ENCODE measurements around the gene ASPDH. TPM values are rescaled to one million over a fixed set of nuclear protein-coding genes. Genes with fewer than 3 reads are reported as not detected.
"Not testable (repeated sequence)": the region's sequence is repeated elsewhere in the genome, so short reads cannot be mapped to it uniquely, and the experiment has no call there.

The ASPDH gene
- polyA plus RNA-seq, 2 donors: not detected

DNA sequence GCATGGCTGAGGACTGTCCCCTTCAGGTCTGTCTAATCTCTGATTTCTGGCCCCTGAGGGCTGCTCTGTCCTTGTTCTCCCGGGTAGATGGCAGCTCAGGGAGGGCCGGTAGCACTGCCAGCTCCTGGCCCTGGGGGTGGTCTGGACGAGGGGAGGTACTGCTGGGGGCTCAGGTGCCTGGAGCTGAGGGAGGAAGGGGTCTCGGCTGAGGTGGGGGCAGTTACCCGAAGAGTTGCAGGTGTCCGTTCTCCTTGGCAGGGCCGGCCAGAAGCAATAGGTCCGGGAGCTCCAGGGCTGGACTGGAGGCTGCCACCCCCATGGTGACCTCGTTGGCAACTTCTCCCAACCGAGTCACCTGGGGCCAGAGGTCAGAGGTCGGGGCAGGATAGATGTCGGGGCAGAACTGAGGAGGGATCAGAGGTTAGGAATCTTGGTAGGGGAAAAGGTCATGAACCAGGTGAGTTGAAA is 38.6 kb downstream of the ASPDH start:
- peaks cover 0 to 3% of the 10 kb centered on the region in 2 donors for H3K9me3 ChIP-seq (ENCODE audit: control insufficient read depth in 2 of 2, insufficient read depth in 1 of 2, low read depth in 1 of 2, low read length in 1 of 2)
- H3K27ac ChIP-seq (ENCODE audit: low read depth in 2 of 2, low read length in 1 of 2): no peak overlapping the region
- no peaks in the 10 kb centered on the region for H3K27me3 ChIP-seq (ENCODE audit: control insufficient read depth in 1 of 2, insufficient read depth in 2 of 2, low read length in 2 of 2)
- WGBS, 2 donors: 80 to 82% methylated on average over 12 of the region's 12 CpGs
- peaks cover 0 to 13% of the 10 kb centered on the region in 2 donors for H3K36me3 ChIP-seq (ENCODE audit: control insufficient read depth in 2 of 2, insufficient read depth in 2 of 2, low read length in 1 of 2)
- no peak overlapping the region for H3K4me3 ChIP-seq (ENCODE audit: low read depth in 1 of 2, low read length in 2 of 2)
- H3K4me1 ChIP-seq (ENCODE audit: control insufficient read depth in 2 of 2, insufficient read depth in 2 of 2, low read length in 1 of 2): peaks cover 3 to 11% of the 10 kb centered on the region in 2 donors

DNA sequence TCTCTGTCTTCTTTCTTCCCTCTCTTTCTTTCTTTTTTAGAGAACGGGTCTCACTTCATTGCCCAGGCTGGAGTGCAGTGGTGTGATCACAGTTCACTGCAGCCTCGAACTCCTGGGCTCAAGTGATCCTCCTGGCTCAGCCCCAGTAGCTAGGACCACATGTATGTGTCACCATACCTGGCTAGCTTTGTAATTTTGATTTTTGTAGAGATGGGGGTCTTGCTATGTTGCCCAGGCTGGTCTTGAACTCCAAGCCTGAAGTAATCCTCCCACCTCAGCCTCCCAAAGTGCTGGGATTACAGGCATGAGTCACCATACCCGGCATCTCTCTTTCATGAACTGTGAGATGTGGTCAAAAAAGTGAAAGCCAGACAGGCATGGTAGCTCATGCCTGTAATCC is 40.4 kb downstream of the ASPDH start:
- H3K9me3 ChIP-seq (ENCODE audit: control insufficient read depth in 2 of 2, insufficient read depth in 1 of 2, low read depth in 1 of 2, low read length in 1 of 2); H3K36me3 ChIP-seq (ENCODE audit: control insufficient read depth in 2 of 2, insufficient read depth in 2 of 2, low read length in 1 of 2); H3K27ac ChIP-seq (ENCODE audit: low read depth in 2 of 2, low read length in 1 of 2); H3K4me3 ChIP-seq (ENCODE audit: low read depth in 1 of 2, low read length in 2 of 2); H3K27me3 ChIP-seq (ENCODE audit: control insufficient read depth in 1 of 2, insufficient read depth in 2 of 2, low read length in 2 of 2): not testable (repeated sequence)
- 53 to 54% methylated on average over 3 of the region's 3 CpGs for WGBS, 2 donors
- H3K4me1 ChIP-seq (ENCODE audit: control insufficient read depth in 2 of 2, insufficient read depth in 2 of 2, low read length in 1 of 2): peaks cover 3 to 11% of the 10 kb centered on the region in 2 donors

DNA sequence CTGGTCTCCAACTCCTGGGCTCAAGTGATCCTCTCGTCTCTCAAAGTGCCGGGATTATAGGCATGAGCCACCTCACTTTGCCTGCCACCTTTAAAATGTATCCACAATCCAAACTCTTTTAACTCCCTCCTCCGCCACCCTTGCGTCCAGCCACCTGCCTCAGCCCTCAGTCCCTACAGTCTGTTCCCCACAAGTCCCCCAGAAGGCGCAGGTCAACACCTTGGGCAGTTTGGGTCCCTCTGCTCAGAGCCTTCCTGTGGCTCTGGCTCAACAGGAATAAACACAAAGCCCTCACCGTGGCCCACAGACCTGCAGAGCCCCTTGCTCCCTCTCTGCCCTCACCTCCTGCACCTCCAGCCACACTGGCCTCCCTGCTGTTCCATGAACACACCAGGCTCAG is 44.9 kb downstream of the ASPDH start:
- Histone ChIP-seq H3K27ac (ENCODE audit: low read depth in 2 of 2, low read length in 1 of 2) (no peak overlapping the region), H3K27me3 (ENCODE audit: control insufficient read depth in 1 of 2, insufficient read depth in 2 of 2, low read length in 2 of 2) (no peaks in the 10 kb centered on the region), H3K4me1 (ENCODE audit: control insufficient read depth in 2 of 2, insufficient read depth in 2 of 2, low read length in 1 of 2) (peaks cover 0 to 2% of the 10 kb centered on the region in 2 donors), H3K9me3 (ENCODE audit: control insufficient read depth in 2 of 2, insufficient read depth in 1 of 2, low read depth in 1 of 2, low read length in 1 of 2) (no peaks in the 10 kb centered on the region), H3K36me3 (ENCODE audit: control insufficient read depth in 2 of 2, insufficient read depth in 2 of 2, low read length in 1 of 2) (no peaks in the 10 kb centered on the region), H3K4me3 (ENCODE audit: low read depth in 1 of 2, low read length in 2 of 2) (no peak overlapping the region)
- 86 to 91% methylated on average over 6 of the region's 6 CpGs for WGBS, 2 donors

DNA sequence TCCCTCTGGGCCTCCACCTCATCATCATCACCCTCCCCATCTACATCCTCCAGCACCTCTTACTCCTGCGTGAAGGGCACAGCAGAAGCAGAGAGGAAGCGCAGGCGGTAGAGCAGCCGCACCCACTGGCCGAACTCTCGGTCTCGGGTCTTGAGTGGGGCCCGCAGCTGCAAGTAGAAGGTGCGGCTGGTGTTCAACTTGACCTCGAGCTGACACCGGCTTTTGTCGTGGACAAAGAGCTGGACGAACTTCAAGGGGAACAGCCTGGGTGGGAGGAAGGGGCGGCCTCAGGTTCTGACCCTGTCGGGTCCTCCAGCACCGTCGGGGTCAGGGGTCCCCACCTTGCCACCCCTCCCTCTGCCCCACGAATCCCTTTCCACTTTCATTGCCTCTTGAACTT is 46.1 kb downstream of the ASPDH start:
- 74 to 80% methylated on average over 18 of the region's 18 CpGs for WGBS, 2 donors
- H3K36me3 ChIP-seq (ENCODE audit: control insufficient read depth in 2 of 2, insufficient read depth in 2 of 2, low read length in 1 of 2): no peaks in the 10 kb centered on the region
- no peaks in the 10 kb centered on the region for H3K9me3 ChIP-seq (ENCODE audit: control insufficient read depth in 2 of 2, insufficient read depth in 1 of 2, low read depth in 1 of 2, low read length in 1 of 2)
- peaks cover 0 to 2% of the 10 kb centered on the region in 2 donors for H3K4me1 ChIP-seq (ENCODE audit: control insufficient read depth in 2 of 2, insufficient read depth in 2 of 2, low read length in 1 of 2)
- no peaks in the 10 kb centered on the region for H3K27me3 ChIP-seq (ENCODE audit: control insufficient read depth in 1 of 2, insufficient read depth in 2 of 2, low read length in 2 of 2)
- no peak overlapping the region for H3K27ac ChIP-seq (ENCODE audit: low read depth in 2 of 2, low read length in 1 of 2)
- H3K4me3 ChIP-seq (ENCODE audit: low read depth in 1 of 2, low read length in 2 of 2): no peak overlapping the region

DNA sequence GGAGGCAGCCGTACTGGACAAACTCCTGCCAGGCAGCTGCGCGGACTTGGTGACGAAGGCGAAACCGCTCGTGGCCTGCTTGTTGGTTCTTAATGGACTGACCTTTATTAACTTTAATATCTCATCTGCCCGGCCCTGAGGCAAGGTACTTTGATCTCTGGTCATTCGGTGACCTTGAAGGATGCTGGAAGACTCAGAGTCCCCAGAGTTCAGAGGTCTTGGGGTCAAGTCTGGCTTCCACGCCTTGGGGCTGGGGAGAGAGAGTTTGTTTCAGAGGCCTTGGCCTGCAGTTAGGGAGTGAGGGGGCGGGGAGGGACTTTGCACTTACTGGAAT is 47.0 kb downstream of the ASPDH start:
- 63 to 64% methylated on average over 11 of the region's 11 CpGs for WGBS, 2 donors
- Histone ChIP-seq H3K27ac (ENCODE audit: low read depth in 2 of 2, low read length in 1 of 2) (no peak overlapping the region), H3K9me3 (ENCODE audit: control insufficient read depth in 2 of 2, insufficient read depth in 1 of 2, low read depth in 1 of 2, low read length in 1 of 2) (no peaks in the 10 kb centered on the region), H3K4me3 (ENCODE audit: low read depth in 1 of 2, low read length in 2 of 2) (no peak overlapping the region), H3K4me1 (ENCODE audit: control insufficient read depth in 2 of 2, insufficient read depth in 2 of 2, low read length in 1 of 2) (peaks cover 0 to 2% of the 10 kb centered on the region in 2 donors), H3K36me3 (ENCODE audit: control insufficient read depth in 2 of 2, insufficient read depth in 2 of 2, low read length in 1 of 2) (no peaks in the 10 kb centered on the region), H3K27me3 (ENCODE audit: control insufficient read depth in 1 of 2, insufficient read depth in 2 of 2, low read length in 2 of 2) (no peaks in the 10 kb centered on the region)

DNA sequence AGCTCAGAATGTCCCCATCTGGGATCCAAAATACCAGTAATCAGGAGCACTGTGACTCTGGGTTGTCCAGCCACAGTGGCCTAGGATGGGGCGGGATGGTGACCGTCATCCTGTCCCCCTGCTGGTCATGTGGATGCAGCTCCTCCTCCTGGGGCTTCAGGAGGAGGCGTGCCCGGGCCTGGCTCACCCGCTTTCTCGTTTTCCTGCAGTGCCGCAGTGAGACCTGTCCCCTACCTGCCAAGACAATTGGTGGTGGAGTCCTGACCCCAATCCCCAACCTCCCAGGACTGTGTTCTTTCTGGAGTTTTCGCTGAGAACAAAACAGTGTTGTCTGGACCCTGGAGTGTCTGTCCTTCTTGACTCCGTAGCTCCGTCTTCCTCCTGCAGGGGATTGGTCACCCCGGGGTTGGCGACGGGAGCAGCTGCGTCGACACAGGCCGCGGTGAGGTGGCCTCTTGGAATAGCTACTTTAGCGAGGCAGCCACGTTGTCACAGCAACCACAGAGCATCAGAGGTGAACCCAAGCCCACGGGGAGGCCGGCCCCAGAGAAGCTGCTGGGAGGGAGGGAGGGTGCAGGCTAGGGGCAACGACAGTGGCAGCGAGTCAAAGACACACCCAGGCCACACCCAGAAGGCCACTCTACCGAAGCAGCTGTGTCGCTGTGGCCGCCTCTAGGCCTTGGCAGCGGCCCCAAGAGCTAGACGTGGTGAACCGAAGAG is 47.6 kb downstream of the ASPDH start:
- Histone ChIP-seq H3K9me3 (ENCODE audit: control insufficient read depth in 2 of 2, insufficient read depth in 1 of 2, low read depth in 1 of 2, low read length in 1 of 2) (no peaks in the 10 kb centered on the region), H3K4me3 (ENCODE audit: low read depth in 1 of 2, low read length in 2 of 2) (no peak overlapping the region), H3K4me1 (ENCODE audit: control insufficient read depth in 2 of 2, insufficient read depth in 2 of 2, low read length in 1 of 2) (peaks cover 0 to 2% of the 10 kb centered on the region in 2 donors), H3K27me3 (ENCODE audit: control insufficient read depth in 1 of 2, insufficient read depth in 2 of 2, low read length in 2 of 2) (no peaks in the 10 kb centered on the region), H3K36me3 (ENCODE audit: control insufficient read depth in 2 of 2, insufficient read depth in 2 of 2, low read length in 1 of 2) (no peaks in the 10 kb centered on the region), H3K27ac (ENCODE audit: low read depth in 2 of 2, low read length in 1 of 2) (no peak overlapping the region)
- 42 to 44% methylated on average over 29 of the region's 29 CpGs for WGBS, 2 donors

DNA sequence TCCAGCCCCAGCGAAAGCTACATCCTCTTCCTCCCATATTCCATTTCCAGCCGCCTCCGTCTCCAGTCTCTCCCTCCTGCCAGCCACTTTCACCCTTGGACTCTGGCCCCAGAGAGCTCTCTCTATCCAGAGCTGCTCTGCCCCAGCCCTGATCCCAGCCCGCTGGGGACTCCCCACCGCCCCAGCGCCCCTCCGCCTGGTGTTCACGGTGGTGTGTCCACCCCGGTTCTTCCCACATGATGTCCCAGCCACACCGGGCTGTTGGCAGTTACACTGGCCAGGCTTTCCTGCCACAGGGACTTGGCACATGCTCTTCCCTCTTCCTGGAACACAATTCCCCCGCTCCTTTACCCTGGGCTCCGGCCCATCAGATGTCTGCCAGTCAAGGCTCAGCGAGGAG is 48.7 kb downstream of the ASPDH start:
- H3K4me1 ChIP-seq (ENCODE audit: control insufficient read depth in 2 of 2, insufficient read depth in 2 of 2, low read length in 1 of 2): peaks cover 0 to 2% of the 10 kb centered on the region in 2 donors
- H3K27ac ChIP-seq (ENCODE audit: low read depth in 2 of 2, low read length in 1 of 2): no peak overlapping the region
- 84 to 88% methylated on average over 13 of the region's 13 CpGs for WGBS, 2 donors
- H3K9me3 ChIP-seq (ENCODE audit: control insufficient read depth in 2 of 2, insufficient read depth in 1 of 2, low read depth in 1 of 2, low read length in 1 of 2): no peaks in the 10 kb centered on the region
- no peak overlapping the region for H3K4me3 ChIP-seq (ENCODE audit: low read depth in 1 of 2, low read length in 2 of 2)
- H3K36me3 ChIP-seq (ENCODE audit: control insufficient read depth in 2 of 2, insufficient read depth in 2 of 2, low read length in 1 of 2): no peaks in the 10 kb centered on the region
- no peaks in the 10 kb centered on the region for H3K27me3 ChIP-seq (ENCODE audit: control insufficient read depth in 1 of 2, insufficient read depth in 2 of 2, low read length in 2 of 2)

DNA sequence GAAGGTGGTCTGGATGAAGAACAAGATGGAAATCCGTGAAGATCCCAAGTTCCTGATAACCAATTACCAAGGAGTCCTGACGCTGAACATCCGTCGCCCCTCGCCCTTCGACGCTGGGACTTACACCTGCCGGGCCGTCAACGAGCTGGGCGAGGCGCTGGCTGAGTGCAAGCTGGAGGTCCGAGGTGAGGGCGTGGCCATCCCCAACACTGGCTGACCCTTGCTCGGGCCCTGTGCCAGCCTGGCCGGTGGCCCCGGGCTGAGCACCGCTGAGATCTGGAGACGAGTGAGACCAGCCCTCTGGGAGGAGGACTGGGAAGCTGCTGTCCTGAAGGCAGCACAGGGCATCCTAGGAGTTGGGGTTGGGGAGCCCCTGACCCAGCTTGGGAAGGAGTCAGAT is 49.4 kb downstream of the ASPDH start:
- Histone ChIP-seq H3K27me3 (ENCODE audit: control insufficient read depth in 1 of 2, insufficient read depth in 2 of 2, low read length in 2 of 2) (no peaks in the 10 kb centered on the region), H3K27ac (ENCODE audit: low read depth in 2 of 2, low read length in 1 of 2) (no peak overlapping the region), H3K4me3 (ENCODE audit: low read depth in 1 of 2, low read length in 2 of 2) (no peak overlapping the region), H3K36me3 (ENCODE audit: control insufficient read depth in 2 of 2, insufficient read depth in 2 of 2, low read length in 1 of 2) (no peaks in the 10 kb centered on the region), H3K9me3 (ENCODE audit: control insufficient read depth in 2 of 2, insufficient read depth in 1 of 2, low read depth in 1 of 2, low read length in 1 of 2) (no peaks in the 10 kb centered on the region), H3K4me1 (ENCODE audit: control insufficient read depth in 2 of 2, insufficient read depth in 2 of 2, low read length in 1 of 2) (peaks cover 0 to 2% of the 10 kb centered on the region in 2 donors)
- 66 to 75% methylated on average over 19 of the region's 19 CpGs for WGBS, 2 donors

DNA sequence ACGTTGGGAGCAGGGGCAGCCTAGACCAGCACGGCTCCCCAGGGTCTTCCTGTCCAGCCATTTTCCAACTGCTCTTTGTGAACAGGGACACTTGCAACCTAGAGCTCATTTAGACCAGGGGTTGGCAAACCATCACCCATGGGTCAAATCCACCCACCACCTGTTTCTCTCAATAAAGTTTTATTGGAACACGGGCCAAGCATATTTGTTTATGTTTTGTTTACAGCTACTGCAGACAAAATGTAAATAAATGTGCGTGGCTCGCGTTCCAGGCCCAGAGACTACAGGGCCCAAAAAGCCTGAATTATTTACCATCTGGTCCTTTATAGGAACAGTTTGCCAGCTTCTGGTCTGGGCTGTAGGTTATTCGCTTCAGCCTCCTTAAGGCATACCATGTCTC is 50.7 kb downstream of the ASPDH start:
- Histone ChIP-seq H3K9me3 (ENCODE audit: control insufficient read depth in 2 of 2, insufficient read depth in 1 of 2, low read depth in 1 of 2, low read length in 1 of 2) (no peaks in the 10 kb centered on the region), H3K27me3 (ENCODE audit: control insufficient read depth in 1 of 2, insufficient read depth in 2 of 2, low read length in 2 of 2) (no peaks in the 10 kb centered on the region), H3K27ac (ENCODE audit: low read depth in 2 of 2, low read length in 1 of 2) (no peak overlapping the region), H3K4me1 (ENCODE audit: control insufficient read depth in 2 of 2, insufficient read depth in 2 of 2, low read length in 1 of 2) (peaks cover 0 to 2% of the 10 kb centered on the region in 2 donors), H3K4me3 (ENCODE audit: low read depth in 1 of 2, low read length in 2 of 2) (no peak overlapping the region), H3K36me3 (ENCODE audit: control insufficient read depth in 2 of 2, insufficient read depth in 2 of 2, low read length in 1 of 2) (no peaks in the 10 kb centered on the region)
- 73 to 74% methylated on average over 7 of the region's 7 CpGs for WGBS, 2 donors

All from esophagus (tissue), 2 donors.